GM19351 (cell line): Measurements from ENCODE around the gene TMEM119.
"Not testable (repeated sequence)": the region's sequence is repeated elsewhere in the genome, so short reads cannot be mapped to it uniquely, and the experiment has no call there.

Experiments
- ATAC-seq: cut with Tn5 transposase; IDR thresholded peaks from one replicate; pipeline ENCODE4 v1.9.1; 2021; ENCODE audit warnings: mild to moderate bottlenecking, moderate library complexity; ENCODE audit not compliant: unreplicated experiment

The TMEM119 gene

DNA sequence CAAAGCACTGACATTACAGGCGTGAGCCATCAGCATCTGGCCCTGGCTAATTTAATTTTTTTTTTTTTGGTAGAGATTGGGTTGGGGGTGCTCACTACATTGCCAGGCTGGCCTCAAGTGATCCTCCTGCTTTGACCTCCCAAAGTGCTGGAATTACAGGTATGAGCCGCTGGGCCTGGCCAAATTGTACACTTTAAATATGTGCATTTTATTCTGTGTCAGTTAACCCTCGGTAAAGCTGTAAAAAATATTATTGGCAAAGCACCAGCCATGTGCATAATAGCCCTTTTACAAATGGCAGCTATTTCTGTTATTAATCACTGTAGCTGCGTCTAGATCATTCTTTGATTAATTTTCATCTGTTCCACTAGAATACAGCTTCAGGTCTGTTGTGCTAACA lies 12.0 kb downstream of the TMEM119 start:
- no peak for ATAC-seq

DNA sequence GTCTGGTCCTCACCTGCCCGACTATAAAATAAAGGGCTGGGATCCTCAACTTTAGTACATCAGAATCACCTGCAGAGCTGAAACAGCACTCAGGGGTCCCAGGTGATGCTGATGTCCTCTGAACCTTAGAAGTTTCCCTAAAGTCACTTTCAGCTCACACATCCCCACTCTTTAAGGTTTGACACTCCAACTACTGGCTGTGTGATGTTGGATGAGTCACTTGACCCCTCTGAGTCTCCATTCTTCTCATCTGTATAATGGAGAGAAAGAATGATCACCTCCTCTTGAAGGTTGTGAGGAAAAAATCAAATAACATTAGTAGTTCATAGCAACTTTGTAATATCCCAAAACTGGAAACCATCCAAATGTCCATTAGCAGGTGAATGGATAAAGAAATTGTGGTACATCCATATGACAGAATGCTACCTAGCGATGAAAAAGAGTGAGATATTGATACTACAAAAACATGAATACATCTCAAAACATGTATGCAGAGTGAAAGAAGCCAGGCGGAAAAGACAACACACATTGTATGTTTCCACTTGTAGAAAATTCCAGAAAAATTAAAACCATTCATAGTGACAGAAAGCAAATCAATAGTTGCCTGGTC lies 13.3 kb downstream of the TMEM119 start:
- no peak for ATAC-seq

GRCh38 chr12:108583991-108584390 lies 13.9 kb downstream of the TMEM119 start:
- no peak for ATAC-seq

DNA sequence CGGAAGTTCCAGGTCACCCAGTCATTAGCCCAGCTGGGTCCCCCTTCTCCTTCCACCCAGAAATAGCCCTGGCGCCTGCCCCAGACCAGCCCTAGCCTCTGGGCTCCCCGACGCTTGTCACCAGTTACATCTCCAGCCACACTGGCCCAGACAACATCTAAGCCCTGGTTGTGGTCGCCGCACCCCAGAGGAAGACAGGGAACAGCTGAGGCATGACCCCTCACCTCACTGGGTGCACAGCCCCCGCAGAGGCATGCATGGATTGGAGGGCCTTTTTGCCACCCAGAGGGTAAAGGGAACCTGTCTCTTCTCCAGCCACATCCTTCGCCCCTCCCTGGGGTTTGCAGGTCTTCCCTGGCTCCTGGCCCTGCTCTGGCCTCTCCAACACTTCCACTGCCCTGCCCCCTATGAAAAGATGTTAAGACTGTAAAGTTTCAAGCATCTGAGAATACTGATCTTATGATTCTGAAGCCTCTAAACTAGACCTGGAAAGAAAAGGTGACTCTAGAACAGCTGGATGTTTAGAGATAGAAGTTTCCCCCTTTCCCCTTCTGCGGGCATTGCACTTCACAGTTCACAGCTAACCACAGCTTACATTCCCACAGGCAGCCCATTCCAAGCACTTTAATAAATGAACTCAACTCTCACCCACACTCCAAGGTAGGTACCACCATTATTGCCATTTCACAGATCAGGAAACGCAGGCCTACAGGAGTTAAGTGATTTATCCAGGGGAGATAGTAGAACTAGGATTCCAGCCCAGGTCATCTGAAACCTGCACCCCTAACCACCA lies 14.7 kb downstream of the TMEM119 start:
- no peak for ATAC-seq

DNA sequence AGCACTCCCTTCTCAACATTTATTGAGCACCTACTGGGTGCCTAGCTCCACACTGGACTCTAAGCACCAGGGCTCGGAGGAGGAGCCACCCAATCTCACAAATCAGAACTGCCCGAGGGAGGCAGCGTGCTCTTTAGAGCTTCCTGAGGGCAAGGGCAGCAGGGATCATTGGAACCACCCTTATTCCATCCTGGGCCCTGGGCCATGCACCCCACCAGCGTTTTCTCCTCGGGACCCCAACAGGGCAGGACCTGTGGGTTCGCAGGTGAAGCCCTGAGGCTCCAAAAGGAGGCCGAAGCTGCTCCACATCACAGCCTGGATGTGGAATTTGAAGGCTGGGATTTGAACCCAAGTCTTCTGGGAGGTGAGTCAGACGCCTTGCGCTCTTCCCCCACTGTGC lies 15.4 kb downstream of the TMEM119 start:
- no peak for ATAC-seq

DNA sequence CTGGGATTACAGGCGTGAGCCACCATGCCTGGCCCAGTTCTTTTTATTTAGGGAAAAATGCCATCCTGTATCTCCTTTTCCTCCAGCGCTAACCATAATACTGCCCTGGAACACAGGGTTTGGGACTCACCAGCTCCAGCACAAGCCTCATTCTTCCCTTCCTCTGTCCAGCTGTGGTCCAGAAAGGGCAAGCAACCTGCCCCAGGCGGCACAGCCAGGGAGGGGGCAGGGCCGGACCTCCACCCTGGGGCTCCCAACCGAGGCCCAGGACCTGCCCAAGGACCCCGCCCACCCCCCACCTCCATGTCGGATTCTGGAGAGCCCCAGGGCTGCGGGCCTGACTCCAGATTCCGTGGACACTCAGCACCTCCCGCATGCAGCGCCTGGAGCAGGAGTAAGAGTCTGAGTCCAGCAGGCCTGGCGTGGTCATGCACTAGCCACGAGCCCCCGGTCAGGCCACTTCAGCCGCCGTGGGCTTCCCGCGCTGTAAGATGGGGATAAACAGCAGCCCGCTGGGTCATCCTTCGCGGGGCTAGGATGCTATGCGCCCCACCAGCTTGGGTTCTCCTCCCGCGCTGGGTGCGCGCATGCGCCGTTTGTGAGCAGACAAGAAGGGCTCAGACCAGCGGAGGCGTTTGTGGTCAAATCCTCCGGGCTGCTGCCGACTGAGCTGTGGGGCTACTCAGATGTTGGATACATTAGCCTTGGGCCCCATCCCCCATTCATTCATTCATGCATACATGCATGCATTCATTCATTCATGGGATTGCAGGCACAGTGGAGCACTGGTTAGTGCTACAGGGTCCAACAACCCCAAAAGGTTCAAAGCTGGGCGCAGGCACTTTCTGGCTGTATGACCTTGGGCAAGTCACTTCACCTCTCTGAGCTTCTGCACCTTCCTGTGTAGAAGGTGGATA lies 16.3 kb downstream of the TMEM119 start:
- no peak for ATAC-seq

DNA sequence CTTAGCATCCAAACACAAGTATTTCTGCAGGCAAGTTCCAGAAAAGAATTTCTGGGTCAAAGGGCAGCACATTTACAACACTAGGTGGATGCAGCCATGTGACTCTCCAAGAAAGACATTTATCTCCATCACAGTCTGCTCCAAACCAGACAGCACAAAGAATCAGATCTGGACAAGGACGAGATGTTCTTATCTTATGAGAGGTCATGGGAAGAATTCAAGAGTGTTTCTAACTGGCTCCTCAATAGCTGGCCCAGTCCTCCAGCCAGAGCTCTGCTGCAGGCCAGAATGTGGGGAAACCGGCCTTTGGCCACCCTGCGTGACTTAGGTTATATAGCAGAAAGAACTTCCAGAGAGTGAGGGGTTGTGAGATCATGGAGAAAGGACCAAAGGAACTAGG lies 17.4 kb downstream of the TMEM119 start:
- no peak for ATAC-seq

DNA sequence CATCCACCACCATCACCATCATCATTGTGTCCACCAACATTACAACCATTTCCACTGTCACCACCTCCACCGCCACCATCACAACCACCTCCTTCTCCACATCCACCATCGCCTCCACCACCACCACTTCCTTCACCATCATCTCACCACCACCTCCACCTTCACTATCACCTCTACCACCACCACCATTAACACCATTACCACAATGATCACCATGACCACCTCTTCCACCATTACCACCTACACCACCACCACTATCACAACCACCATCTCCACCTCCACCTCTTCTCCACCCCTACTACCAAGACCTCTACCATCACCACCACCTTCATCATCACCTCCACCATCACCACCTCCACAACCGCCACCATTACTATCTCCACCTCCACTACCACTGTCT lies 19.1 kb downstream of the TMEM119 start:
- no peak for ATAC-seq

- no peak for ATAC-seq
Observed at GRCh38 chr12:108578264-108578663, 19.6 kb downstream of the TMEM119 start.

DNA sequence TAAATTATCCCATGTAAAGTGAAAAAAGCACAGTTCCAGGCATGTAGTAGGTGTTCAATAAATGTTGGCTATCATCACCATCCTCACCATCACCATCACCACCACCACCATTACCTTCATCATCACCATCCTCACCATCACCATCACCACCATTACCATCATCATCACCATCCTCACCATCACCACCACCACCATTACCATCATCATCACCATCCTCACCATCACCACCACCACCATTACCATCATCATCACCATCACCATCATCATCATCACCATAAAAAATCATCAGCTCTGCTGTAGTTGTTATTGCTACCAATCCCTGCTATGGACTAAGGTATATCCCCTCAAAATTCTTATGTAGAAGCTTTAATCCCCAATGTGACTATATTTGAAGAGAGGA lies 20.4 kb downstream of the TMEM119 start:
- no peak for ATAC-seq

- ATAC-seq = no peak
Observed at GRCh38 chr12:108576660-108577234, 21.1 kb downstream of the TMEM119 start.

DNA sequence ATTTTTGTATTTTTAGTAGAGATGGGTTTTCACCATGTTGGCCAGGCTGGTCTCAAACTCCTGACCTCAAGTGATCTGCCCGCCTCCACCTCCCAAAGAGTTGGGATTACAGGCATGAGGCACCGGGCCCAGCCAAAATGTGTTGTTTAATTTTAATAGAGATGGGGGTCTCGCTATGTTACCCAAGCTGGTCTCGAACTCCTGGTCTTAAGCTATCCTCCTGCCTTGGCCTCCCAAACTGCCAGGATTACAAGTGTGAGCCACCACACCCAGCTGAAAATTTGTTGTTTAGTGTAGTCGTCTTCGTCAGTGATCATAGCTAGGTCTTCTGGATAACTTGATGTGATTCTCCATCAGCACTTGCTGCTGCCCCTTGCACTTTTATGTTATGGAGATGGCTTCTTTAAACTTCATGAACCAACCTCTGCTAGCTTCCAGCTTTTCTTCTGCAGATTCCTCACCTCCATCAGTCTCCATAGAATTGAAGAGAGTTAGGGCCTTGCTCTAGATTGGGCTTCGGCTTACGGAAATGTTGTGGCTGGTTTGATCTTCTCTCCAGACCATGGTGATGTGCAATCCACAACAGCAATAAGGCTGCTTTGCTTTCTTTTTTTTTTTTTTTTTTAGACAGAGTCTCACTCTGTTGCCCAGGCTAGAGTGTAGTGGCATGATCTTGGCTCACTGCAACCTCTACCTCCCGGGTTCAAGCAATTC lies 22.5 kb downstream of the TMEM119 start:
- ATAC-seq = no peak

GRCh38 chr12:108574276-108574675 lies 23.6 kb downstream of the TMEM119 start:
- ATAC-seq = not testable (repeated sequence)

GRCh38 chr12:108573317-108573716 lies 24.6 kb downstream of the TMEM119 start:
- ATAC-seq = no peak

DNA sequence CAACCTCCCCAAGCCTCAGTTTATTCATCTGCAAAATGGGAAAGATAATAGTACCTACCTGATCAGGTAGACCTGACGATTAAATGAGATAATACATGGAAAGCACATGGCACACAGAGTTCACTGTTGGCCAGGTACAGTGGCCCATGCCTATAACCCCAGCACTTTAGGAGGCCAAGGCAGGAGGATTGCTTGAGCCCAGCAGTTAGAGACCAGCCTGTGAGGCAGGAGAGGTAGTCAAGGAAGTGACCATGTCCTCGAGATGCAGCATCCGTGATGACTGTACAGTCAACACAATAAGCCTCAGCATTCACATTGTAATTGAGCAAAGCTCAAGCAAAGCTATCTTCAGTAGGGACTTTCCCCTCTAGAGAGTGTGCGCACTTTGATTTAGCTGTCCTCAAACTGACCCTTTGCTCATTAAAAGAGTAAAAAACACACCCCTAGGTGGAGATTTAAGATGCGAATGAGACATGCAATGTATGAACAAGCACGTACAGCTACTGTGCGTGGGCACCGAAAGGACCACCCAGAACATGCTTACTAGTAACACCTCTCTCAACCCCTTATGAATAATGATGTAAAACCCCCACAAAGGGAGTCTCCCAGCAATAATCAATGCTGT lies 25.6 kb downstream of the TMEM119 start:
- no peak for ATAC-seq

DNA sequence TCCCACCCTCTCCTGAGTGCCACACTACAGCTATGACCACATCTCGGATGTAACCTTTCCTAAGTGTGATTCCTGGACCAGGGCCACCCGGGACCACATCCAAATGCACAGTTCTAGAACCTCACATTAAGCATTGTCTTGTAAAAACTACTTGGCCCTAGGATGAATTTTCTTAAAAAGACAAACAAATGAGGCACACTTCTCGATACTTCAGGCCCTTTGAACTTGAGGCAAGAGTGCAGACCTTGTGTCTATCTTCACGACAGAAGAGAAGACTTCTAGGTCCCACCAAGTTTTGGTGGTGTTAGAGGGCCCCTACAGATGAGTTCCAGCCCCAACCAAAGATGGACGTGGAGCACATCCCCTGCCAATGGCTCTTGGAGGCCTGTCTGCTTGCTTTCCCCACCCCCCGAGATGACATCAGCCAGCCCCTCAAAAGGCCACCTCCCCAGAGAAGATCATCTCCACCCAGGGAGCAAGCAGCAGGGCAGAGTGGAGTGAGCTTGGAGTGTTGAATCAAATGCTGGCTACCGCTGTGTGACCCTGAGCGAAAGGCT lies 26.2 kb downstream of the TMEM119 start:
- no peak for ATAC-seq

GRCh38 chr12:108570743-108571608 lies 26.9 kb downstream of the TMEM119 start:
- no peak for ATAC-seq

- peak; percentile 83 for ATAC-seq
Observed at GRCh38 chr12:108568338-108569154, 29.3 kb downstream of the TMEM119 start.
